GM12874 (cell line): Measurements from ENCODE around the gene CDK7.

ENCODE experiments used
- CTCF ChIP-seq: IDR thresholded peaks from 2 replicates; pipeline ENCODE4 v1.5.1; 2011; ENCODE audit warnings: low read depth, mild to moderate bottlenecking, control low read depth, low read length, moderate library complexity; ENCODE audit not compliant: insufficient read depth

The CDK7 gene

GRCh38 chr5:69225860-69226259, 8.8 kb upstream of the CDK7 start:
- no peak for TF ChIP-seq CTCF

- no peak for TF ChIP-seq CTCF
These were observed 4.5 kb upstream of the CDK7 start for GRCh38 chr5:69230181-69230580.

- no peak for TF ChIP-seq CTCF
These were observed 3.4 kb upstream of the CDK7 start for GRCh38 chr5:69231281-69231680.

GRCh38 chr5:69231851-69232250, 2.8 kb upstream of the CDK7 start:
- TF ChIP-seq CTCF, result no peak

- TF ChIP-seq CTCF, result no peak
These were observed 3.2 kb downstream of the CDK7 start for GRCh38 chr5:69237877-69238276.

- no peak for TF ChIP-seq CTCF
These were observed 4.1 kb downstream of the CDK7 start for GRCh38 chr5:69238760-69239251.

- TF ChIP-seq CTCF, result no peak
These were observed 7.7 kb downstream of the CDK7 start for GRCh38 chr5:69242215-69242927.
